Measurements from ENCODE around the gene COL12A1.

DNA sequence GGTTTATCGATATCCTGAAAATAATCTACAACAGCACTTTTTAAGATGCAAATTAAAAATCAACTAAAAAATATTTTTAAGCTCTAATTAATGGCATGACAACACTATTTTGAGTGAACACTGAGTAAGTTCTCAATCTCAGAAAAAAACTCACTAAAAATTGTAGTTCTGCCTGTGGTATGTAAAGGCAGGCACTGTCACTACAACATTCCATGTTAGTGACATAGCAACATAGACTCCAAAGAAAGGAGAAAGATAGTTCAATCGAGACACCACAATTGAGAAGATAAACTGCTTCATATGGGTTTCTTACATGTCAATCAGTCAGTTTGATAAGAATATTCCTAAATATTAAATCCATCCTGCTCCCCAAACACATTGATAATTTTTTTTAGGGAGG is 38.0 kb downstream of the COL12A1 start:
- TF ChIP-seq, protein P1, sequence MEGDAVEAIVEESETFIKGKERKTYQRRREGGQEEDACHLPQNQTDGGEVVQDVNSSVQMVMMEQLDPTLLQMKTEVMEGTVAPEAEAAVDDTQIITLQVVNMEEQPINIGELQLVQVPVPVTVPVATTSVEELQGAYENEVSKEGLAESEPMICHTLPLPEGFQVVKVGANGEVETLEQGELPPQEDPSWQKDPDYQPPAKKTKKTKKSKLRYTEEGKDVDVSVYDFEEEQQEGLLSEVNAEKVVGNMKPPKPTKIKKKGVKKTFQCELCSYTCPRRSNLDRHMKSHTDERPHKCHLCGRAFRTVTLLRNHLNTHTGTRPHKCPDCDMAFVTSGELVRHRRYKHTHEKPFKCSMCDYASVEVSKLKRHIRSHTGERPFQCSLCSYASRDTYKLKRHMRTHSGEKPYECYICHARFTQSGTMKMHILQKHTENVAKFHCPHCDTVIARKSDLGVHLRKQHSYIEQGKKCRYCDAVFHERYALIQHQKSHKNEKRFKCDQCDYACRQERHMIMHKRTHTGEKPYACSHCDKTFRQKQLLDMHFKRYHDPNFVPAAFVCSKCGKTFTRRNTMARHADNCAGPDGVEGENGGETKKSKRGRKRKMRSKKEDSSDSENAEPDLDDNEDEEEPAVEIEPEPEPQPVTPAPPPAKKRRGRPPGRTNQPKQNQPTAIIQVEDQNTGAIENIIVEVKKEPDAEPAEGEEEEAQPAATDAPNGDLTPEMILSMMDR (IDR thresholded peaks at IDR 0.05; ENCODE audit: poor library complexity) = no peak
- TF ChIP-seq EZH2phosphoT487 (IDR thresholded peaks at IDR 0.05; ENCODE audit: low read depth, severe bottlenecking, unreplicated experiment) = no peak
- TF ChIP-seq EZH2 (IDR thresholded peaks at IDR 0.05; ENCODE audit: borderline replicate concordance) = no peak
